ENCODE results near the gene ARHGAP6.
"Not testable (repeated sequence)": the region's sequence is repeated elsewhere in the genome, so short reads cannot be mapped to it uniquely, and the experiment has no call there.

The ARHGAP6 gene

GRCh38 chrX:11361666-11362065, 304.1 kb downstream of the ARHGAP6 start:
- DNase-seq (ENCODE audit: low read depth, low spot score): not testable (repeated sequence)

DNA sequence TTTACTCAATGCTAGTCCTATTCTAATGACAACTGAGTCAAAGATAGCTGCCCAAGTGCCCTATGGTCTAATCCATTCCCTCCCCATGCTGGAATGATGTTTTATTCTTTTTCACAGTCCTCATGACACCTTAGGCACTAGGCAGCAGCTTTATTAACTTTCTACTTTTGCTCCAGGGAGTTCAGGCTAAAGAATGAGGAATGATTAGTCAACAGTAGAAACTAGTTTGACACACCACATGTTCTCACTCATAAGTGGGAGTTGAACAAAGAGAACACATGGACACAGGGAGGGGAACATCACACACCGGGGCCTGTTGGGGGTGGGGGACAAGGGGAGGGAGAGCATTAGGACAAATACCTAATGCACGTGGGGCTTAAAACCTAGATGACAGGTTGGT, 309.8 kb downstream of the ARHGAP6 start:
- DNase-seq (ENCODE audit: low read depth, low spot score): not testable (repeated sequence)

GRCh38 chrX:11355259-11355909, 310.3 kb downstream of the ARHGAP6 start:
- no peak for DNase-seq (ENCODE audit: low read depth, low spot score)

DNA sequence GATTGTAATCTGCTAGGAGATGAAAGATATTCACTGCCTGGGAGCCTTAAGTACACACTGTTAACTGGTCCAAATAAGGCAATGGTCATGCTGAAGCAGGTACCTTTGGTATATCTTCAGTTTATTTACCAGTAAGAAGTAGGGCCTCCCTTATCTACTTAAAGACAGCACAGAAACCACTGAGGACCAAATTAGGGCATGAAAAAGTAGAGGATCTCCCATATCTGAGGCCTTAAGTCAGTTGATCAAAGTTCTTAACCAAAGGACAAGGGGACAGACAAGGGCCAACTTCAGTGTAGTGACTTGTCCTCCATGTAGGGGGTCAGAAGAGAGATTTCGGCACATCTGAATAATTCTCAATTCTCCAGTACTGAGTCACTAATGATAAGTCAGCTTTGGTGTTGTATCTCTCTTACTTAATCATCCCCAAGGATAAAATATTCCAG, 313.4 kb downstream of the ARHGAP6 start:
- DNase-seq (ENCODE audit: low read depth, low spot score): no peak

GRCh38 chrX:11351375-11352295, 314.1 kb downstream of the ARHGAP6 start:
- DNase-seq (ENCODE audit: low read depth, low spot score): no peak

DNA sequence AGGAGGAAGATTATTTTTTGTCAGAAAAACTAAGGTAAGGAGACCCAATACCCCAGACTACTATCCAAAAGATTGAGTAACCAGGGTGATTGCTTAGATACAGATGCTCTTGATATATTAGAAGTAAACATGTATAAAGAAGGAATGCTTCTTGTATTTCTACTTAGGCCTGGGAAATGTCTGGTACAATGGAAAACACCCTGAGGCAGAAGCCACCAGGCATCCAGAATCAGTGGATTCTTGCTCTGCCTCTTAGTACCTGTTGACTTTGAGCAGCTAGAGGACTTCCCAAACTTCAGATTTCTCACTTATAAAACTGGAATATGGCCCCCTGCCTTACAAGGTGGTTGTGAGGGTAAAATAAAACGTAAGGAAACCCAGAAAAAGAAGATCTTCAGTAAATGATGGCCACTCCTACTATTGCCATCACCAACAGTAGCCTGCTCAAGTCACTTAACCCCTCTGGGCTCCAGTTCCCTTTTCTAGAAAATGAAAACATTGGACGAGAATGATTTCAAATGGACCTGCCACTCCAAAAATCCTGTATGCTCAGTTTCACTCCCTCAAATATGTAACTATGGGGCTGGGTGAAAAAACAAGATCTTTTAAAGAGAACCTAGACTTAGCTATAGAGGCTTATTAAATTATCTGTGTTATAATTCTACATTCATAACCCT, 315.9 kb downstream of the ARHGAP6 start:
- DNase-seq (ENCODE audit: low read depth, low spot score): no peak

DNA sequence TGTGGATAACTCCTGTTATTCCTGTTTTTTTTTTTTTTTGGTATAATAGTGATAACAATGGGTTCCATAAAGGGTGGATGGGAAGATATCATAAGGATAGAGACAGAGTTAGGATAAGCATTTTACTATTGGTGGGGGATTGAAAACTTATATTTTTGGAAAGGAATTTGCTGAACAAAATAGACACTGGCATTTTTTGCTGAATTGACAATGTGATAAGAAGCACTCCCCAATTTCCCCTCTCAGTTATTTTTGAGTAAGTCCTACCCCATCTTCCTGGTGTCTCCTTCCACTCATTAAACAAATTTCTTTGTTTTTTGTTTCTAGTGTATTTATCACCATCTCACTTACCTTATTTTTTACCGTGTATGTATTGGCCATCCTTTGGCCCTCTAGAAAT, 316.7 kb downstream of the ARHGAP6 start:
- no peak for DNase-seq (ENCODE audit: low read depth, low spot score)

DNA sequence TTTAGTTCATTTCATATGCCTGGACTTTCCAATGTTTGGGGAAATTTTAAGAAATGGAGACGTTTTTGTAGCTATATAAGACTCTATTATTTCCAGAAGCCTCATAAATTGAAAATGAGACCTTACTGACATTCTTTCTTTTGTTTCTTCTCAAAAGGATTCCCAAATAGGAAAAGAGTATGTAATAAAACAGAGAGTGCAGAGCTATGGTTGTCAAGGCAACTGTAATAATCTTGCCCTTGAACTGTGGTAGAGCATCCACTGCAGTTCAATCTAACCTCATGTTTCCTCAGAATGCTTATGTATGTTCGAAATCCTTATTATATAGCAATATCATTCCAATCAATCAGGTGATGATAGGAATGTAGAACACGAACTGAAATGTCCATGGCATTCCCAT, 318.4 kb downstream of the ARHGAP6 start:
- no peak for DNase-seq (ENCODE audit: low read depth, low spot score)

DNA sequence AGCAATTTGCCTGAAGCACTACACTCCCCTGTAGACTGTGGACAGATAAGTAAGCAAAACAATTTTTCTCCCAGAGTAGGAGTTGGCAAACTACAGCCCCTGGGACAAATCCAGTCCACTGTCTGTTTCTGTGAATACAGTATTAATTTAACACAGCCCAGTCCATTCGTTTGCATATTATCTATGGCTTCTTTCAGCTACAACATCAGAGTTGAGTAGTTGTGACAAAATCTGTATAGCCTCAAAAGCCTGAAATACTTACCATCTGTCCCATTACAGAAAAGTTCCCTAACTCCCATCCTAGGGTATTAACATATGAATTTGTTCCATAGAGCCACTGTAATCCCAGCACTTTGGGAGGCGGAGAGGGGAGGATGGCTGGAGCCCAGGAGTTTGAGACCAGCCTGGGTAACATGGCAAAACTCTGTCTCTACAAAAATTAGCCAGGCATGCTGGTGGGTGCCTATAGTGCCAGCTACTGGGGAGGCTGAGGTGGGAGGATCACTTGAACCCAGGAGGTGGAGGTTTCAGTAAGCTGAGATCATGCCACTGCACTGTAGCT, 319.5 kb downstream of the ARHGAP6 start:
- DNase-seq (ENCODE audit: low read depth, low spot score): no peak

GRCh38 chrX:11342673-11343072, 323.0 kb downstream of the ARHGAP6 start:
- DNase-seq (ENCODE audit: low read depth, low spot score): no peak

- no peak for DNase-seq (ENCODE audit: low read depth, low spot score)
Observed at GRCh38 chrX:11341274-11342201, 324.2 kb downstream of the ARHGAP6 start.

DNA sequence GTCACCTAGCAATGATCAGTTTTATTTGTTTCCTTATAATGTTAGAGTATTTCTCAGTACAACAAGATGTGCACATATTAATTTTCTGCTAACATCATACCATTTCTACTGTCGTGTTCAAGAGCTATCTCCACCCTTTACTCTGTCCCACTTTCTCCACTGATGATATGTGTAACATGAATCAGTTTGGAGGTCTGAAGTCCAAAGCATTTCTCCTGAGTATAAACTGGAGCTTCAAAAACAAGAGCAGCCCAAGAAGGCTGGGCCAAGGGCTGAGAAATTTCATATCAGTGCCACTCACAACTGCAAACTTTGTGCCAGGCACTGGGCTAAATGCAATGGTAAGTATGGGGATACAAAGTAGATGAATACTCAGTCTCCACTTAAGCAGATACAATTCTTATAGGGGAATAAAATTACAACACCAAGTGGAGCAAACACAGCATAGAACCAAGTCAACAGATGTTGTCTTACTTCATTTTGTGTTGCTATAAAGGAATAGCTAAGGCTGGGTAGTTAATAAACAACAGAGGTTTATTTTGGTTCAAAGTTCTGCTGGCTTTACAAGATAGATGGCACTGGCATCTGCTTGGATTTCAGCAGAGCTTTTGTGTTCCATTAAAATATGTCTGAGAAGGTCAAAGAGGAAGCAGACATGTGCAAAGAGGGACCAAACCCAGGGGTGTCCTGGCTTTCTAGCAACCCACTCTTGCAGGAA, 328.3 kb downstream of the ARHGAP6 start:
- no peak for DNase-seq (ENCODE audit: low read depth, low spot score)

- DNase-seq (ENCODE audit: low read depth, low spot score): no peak
Observed at GRCh38 chrX:11336201-11336600, 329.5 kb downstream of the ARHGAP6 start.

- no peak for DNase-seq (ENCODE audit: low read depth, low spot score)
Observed at GRCh38 chrX:11334165-11334564, 331.6 kb downstream of the ARHGAP6 start.

GRCh38 chrX:11331788-11332187, 333.9 kb downstream of the ARHGAP6 start:
- no peak for DNase-seq (ENCODE audit: low read depth, low spot score)

- DNase-seq (ENCODE audit: low read depth, low spot score): no peak
Observed at GRCh38 chrX:11329021-11329420, 336.7 kb downstream of the ARHGAP6 start.

- no peak for DNase-seq (ENCODE audit: low read depth, low spot score)
Observed at GRCh38 chrX:11328134-11328533, 337.6 kb downstream of the ARHGAP6 start.

DNA sequence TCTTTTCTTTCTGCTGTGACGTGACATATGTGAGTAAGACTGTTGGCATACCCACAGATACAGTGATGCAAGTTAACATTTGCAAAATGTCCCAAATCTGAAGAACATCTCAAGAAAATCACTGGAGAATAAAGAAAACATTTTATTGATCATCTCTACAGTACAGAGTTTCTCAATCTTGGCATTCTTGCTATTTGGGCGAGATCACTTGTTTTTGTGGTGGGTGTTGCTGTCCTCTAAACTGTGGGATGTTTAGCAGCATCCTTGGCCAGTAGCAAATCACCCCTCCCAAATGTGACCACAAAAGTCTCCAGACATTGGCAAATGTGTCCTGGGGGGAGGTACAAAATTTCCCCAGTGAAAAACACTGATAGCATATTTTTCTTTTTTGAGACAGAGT, 343.7 kb downstream of the ARHGAP6 start:
- no peak for DNase-seq (ENCODE audit: low read depth, low spot score)

- no peak for DNase-seq (ENCODE audit: low read depth, low spot score)
Observed at GRCh38 chrX:11319806-11320520, 345.8 kb downstream of the ARHGAP6 start.

DNA sequence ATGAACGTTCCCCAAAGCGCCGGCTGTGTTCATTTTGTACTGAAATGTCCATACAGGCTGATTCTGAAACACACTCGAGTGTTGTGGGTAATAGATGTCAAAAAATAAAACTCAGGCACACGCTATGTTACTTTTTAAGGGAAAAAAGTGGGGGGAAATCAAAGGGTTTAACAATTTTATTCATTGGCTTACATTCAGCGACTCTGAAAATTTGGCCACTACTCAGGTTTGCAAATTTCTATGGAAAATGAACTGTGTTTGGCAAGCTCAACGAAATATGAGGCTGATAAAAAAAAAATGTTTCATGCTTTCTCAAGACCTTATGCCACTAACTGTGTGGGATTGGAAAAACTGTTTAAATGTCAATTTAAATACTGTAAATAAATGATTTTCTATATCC, 354.0 kb downstream of the ARHGAP6 start:
- no peak for DNase-seq (ENCODE audit: low read depth, low spot score)
